ENCODE data around the gene ZFPM1.

DNA sequence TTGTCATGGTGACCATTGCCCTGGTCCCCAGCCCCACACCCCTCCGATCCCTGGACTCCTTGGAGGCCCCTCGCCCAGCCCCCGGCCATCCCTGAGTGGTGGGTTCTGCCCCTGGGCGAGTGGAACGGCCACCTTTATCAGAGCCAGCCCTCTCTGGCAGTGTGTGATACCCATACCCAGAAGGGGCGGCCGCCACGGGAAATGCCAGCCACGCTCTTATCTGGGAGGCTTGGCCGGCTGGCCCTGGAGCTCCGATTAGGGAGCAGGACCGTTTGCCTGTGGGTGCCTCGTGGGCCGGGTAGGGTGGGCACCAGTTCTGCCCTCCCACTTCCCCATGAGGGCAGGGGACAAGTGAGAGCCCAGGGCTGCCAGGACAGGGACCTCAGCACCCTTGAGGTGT is 58.8 kb downstream of the ZFPM1 start:
- TF ChIP-seq POLR2AphosphoS5 (IDR thresholded peaks at IDR 0.05; ENCODE audit: borderline replicate concordance, low read depth, low read length) (no peak), EZH2 (IDR thresholded peaks at IDR 0.05) (no peak)
